Measurements from ENCODE around the gene RAB11FIP4. TPM values are rescaled to one million over a fixed set of nuclear protein-coding genes. Genes with fewer than 3 reads are reported as not detected.
A peak's percentile ranks its signal among the peaks of the same experiment; 100 is the strongest.

The RAB11FIP4 gene
- total RNA-seq, 2 experiments from 2014 or later = 16.7 to 18.7 TPM

DNA sequence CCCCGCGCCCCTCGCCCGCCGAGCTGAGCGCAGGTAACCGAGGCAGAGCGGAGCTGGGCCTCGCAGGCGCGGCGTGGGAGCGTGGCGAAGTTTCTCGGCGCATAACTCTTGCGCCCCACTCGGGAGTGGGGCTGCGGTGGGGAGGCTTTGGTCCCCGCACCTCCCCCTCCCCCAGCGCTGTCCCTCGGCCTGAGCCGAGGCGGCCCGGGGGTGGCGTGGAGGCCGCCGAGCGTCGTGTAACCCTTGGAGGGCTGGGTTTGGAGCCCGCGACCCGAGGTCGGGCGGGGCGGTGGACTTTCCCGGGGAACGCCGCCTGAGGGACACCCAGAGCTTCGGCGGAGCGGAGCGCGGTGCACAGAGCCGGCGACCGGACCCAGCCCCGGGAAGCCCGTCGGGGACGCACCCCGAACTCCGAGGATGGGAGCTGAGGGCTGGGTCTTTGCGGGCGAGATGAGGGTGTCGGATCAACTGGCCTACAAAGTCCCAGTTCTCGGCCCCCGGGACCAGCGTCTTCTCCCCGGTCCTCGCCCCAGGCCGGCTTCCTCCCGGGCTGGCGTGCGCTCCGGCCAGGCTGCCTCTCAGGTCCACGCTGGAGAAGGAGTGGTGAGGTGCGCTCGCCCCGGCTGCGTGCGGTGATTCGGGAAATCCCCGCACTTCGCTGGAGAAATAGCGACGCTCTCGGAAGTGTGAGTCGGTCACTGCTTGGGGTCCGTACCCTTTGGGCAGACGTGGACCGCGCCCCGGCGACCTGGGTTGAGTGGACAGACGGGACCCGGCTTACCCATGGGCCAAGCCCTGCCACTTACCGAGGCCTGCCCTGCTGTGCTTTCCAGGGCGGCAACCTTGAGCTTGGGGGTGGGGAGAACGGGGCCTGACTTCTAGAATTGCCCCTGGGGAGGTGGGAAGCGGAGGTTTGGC, 168.4 kb downstream of the RAB11FIP4 start:
- Mint-ChIP-seq H3K36me3 (peaks cover 5% of the 10 kb centered on the region), H3K27ac (no peak overlapping the region), H3K4me1 (peaks cover 15% of the 10 kb centered on the region), H3K27me3 (peaks cover 8% of the 10 kb centered on the region), H3K9me3 (no peaks in the 10 kb centered on the region), H3K4me3 (no peak overlapping the region)
- DNase-seq = no peak

DNA sequence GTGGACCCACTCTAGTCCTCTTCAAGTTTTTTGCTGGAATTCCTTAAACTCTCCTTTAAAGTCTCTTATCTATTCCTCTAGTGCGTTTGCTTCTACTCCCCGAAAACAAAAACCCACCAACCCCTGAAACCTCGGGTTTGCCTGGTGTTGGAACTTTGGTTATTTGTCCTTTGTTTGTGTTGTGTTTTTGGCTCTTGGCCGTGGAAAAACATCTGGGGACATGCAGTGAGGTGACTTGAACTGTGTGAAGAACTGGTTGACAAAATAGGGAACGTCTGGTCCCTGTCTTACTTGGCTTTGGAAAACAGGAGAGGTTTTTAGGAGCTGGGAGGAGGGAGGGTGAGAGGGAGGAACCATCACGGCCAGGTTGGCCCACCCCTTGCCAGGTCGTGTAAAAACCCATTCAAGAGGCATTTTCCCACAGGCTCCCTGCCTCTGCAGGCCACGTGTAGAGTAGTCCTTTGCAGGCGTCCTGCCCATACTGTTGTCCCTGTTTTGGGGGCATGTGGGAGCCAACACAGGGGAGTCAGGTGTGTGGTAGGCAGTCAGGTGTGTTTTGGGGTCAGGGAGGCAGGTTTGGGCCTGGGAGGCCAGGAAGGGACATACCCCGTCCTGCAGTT, 169.3 kb downstream of the RAB11FIP4 start:
- DNase-seq = no peak
- peaks cover 5% of the 10 kb centered on the region for H3K36me3 Mint-ChIP-seq
- H3K27ac Mint-ChIP-seq = no peak overlapping the region
- peaks cover 15% of the 10 kb centered on the region for H3K4me1 Mint-ChIP-seq
- no peaks in the 10 kb centered on the region for H3K9me3 Mint-ChIP-seq
- H3K4me3 Mint-ChIP-seq = peak overlapping the region; percentile 10
- peaks cover 8% of the 10 kb centered on the region for H3K27me3 Mint-ChIP-seq

DNA sequence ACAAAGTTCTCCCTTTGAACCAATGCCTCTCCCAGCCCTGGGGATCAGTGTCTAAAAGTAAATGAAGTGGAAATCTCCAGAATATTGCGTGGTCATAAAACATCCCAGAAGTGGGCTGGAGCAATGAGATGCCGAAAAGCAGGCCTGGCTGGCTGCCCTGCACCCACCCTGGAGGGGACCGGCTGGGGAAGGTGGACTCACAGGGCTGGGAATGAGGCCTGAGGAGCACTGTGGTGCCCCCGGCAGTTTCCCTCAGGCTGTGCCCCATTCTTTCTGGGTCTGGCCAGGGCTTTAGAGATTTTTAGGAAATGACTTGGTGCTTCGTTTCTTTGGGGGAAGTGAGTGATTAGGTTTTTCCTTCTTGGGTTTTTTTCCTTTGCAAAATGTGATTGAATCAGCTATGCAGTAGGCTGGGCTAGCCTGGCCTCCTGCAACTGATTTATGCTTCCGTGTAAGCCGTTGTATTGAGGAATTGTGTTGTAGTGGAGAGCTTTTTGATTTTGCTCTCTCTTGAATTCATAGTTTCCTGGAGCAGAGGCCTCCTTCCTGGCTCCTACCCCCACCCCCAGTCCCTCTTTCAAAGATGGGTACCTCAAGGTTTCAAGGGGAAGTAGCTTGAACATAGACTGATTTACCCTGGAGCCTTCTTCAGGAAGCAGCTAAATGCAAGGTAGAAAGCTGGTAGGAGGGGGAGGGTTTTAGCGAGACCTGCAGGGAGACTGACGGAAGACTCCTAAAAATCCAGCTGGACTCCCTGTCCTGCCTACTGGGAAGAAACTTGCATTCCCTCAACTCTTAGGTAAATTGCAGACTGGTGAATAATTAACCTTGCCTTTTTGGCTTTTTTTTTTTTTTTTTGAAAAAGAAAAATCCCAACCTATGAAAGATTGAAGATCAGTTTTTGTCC, 170.2 kb downstream of the RAB11FIP4 start:
- no peak overlapping the region for H3K27ac Mint-ChIP-seq
- no peak overlapping the region for H3K4me3 Mint-ChIP-seq
- no peaks in the 10 kb centered on the region for H3K9me3 Mint-ChIP-seq
- peaks cover 5% of the 10 kb centered on the region for H3K36me3 Mint-ChIP-seq
- H3K4me1 Mint-ChIP-seq = peaks cover 15% of the 10 kb centered on the region
- DNase-seq = no peak
- H3K27me3 Mint-ChIP-seq = peaks cover 8% of the 10 kb centered on the region

DNA sequence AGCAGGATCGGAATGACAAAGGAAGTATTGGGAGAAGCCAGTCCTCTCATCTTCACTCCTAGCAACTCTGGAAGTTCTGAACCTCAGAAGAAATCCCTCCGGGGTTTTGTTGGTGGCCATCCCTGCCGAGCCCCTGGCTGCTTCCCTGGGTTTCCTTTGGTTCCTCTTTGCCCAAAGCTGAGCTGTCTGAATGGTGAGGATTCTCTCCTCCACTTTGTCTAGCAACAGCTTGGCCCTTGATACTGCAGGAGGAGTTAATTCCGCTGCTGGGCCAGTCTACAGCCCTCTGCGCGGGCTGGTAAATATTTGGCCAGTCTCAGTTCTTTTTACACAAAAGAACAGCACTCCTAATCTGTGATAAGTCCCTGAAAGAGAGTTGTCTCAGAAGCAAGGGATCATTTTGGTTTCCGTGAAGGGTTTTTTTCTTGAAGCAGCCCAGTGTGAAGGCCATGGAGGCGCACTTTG, 170.9 kb downstream of the RAB11FIP4 start:
- Mint-ChIP-seq H3K4me1 (peaks cover 15% of the 10 kb centered on the region), H3K9me3 (no peaks in the 10 kb centered on the region), H3K36me3 (peaks cover 5% of the 10 kb centered on the region), H3K27me3 (peaks cover 8% of the 10 kb centered on the region), H3K27ac (no peak overlapping the region), H3K4me3 (no peak overlapping the region)
- no peak for DNase-seq

DNA sequence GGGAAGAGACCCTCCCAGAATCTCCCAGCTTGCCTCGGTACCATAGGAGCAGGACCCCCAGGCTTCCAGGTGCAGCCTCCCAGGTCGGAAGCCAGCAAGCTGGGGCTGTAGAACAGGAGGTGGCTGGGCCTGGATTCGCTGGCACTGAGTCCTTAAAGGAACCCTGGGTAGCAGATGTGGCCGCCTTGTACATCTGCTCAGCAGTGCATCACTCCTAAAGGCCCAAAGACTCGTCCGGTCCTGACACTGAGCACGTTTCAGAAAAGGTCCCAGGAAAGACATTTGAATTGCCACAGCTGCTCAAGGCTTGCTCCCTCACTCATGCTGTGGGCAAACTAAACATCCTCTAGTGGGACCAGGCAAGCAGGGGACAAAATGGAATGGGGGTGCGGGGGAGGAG, 172.8 kb downstream of the RAB11FIP4 start:
- Mint-ChIP-seq H3K4me3 (no peak overlapping the region), H3K4me1 (peaks cover 15% of the 10 kb centered on the region), H3K36me3 (peaks cover 5% of the 10 kb centered on the region), H3K9me3 (no peaks in the 10 kb centered on the region), H3K27me3 (peaks cover 8% of the 10 kb centered on the region), H3K27ac (no peak overlapping the region)
- DNase-seq = no peak

DNA sequence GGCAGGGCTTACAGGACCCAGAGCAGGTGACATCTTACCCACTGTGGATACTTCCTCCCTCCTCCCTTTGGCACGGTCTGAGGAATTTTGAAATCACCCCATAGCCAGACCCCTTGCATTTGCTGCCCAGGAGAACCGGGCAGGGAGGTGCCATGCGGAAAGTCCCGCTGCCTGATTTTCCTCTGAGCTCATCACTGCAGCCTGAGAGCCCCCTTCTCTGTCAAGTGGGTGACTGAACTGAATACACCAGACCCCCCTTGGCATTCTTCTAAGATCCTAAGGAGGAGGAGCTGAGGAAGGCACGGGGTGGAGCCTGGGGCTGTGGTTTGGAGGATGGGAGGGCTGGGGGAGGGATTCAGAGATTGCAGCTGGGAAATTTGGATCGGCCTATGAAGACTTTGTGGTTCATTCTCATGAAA, 173.4 kb downstream of the RAB11FIP4 start:
- Mint-ChIP-seq H3K36me3 (peaks cover 5% of the 10 kb centered on the region), H3K4me3 (no peak overlapping the region)

DNA sequence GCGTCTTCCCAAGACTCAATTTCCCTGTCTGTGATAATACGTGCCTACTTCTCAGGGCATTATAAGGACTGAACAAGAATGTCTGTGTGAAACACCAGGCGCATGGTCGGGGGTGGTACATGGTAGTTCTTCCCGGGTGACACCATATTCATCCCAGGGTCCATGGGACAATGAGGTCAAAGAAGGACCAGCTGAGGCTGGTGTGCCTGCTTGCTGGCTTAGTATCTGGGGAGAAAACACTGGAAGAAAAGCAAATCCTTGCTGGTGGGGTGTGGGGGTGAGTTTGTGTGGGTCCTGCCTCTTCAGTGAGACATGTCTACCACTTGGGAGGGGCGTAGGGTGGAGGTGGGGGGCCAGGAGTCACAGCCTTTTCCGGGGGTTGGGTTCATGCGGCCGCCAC, 174.2 kb downstream of the RAB11FIP4 start:
- Mint-ChIP-seq H3K4me3 (no peak overlapping the region), H3K27ac (no peak overlapping the region), H3K4me1 (peaks cover 13% of the 10 kb centered on the region), H3K9me3 (no peaks in the 10 kb centered on the region), H3K27me3 (peaks cover 2% of the 10 kb centered on the region), H3K36me3 (peaks cover under 1% of the 10 kb centered on the region)
- DNase-seq = no peak

More for the DNA sequence above, 173.4 kb downstream of the RAB11FIP4 start:
- H3K9me3 Mint-ChIP-seq = no peaks in the 10 kb centered on the region
- DNase-seq = no peak
- peaks cover 8% of the 10 kb centered on the region for H3K27me3 Mint-ChIP-seq
- H3K4me1 Mint-ChIP-seq = peaks cover 15% of the 10 kb centered on the region
- H3K27ac Mint-ChIP-seq = no peak overlapping the region

DNA sequence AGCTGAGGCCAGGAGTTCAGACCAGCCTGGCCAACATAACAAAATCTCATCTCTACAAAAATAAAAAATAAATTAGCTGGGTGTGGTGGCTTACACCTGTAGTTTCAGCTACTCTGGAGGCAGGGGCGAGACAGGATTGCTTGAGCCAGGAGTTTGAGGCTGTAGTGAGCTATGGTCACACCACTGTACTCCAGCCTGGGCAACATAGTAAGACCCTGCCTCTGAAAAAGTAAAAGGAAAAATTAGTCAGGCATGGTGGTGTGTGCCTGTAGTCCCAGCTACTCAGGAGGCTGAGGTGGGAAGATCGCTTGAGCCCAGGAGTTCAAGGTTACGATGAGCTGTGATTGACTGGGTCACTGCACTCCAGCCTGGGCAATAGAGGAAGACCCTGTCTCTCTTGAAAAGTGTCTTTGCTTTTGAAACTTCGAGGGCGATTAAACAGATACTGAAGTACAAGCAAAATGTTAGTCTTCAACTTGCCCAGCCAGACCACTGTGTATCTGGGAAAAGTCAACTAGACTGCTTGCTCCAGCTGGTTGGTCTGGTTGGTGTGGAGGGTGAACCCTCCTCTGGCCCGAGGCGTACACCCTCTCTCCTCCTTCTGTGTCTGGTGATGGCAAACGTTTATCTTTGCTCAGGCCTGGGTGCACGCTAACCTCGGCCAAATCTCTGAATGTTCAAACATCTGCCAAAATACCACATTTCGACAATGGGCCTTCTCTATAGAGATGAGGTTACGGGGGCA, 174.9 kb downstream of the RAB11FIP4 start:
- Mint-ChIP-seq H3K9me3 (no peaks in the 10 kb centered on the region), H3K4me1 (peaks cover 7% of the 10 kb centered on the region), H3K27me3 (no peaks in the 10 kb centered on the region), H3K36me3 (no peaks in the 10 kb centered on the region), H3K4me3 (no peak overlapping the region), H3K27ac (no peak overlapping the region)
- DNase-seq = no peak

DNA sequence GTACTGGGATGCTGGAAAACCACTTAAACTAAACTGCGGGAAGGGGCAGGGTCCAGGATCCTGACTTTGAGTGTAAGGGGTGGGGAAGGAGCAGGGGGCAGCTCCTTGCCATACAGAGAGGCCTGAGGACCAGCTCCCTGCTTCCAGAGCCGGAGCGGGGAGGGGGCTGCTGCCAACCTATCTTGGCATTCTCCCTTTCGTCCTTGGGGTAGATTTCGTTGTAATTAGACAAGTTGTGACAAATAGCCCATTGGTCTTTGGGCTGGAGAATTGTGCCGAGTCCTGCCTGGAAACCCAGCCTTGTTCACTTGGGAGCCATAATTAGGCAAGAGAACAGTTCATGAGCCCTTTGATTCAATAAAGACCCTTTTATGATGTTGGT, 175.5 kb downstream of the RAB11FIP4 start:
- H3K4me3 Mint-ChIP-seq = no peak overlapping the region
- H3K36me3 Mint-ChIP-seq = no peaks in the 10 kb centered on the region
- no peaks in the 10 kb centered on the region for H3K27me3 Mint-ChIP-seq
- no peak overlapping the region for H3K27ac Mint-ChIP-seq
- DNase-seq = no peak
- H3K9me3 Mint-ChIP-seq = no peaks in the 10 kb centered on the region
- peaks cover under 1% of the 10 kb centered on the region for H3K4me1 Mint-ChIP-seq

DNA sequence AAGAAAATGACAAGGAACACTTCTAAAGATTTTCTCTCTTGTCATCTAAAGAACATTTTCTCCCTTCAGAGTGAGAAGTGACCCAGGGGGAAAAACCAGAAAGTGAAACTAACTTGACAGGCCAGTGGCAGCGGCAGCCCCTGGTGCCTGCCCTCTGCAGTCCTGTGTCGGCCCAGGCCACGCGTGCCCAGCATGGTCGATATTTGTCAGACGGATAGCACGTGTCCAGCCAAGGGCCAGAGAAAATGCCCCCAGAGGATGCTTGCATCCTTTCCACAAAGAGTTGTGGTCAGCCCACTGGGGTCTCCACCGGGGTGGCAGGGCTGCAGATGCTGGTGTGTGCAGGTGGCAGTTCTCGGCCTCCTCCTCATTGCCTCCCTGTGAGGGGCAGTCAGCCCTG, 176.6 kb downstream of the RAB11FIP4 start:
- Mint-ChIP-seq H3K36me3 (no peaks in the 10 kb centered on the region), H3K9me3 (no peaks in the 10 kb centered on the region), H3K27me3 (no peaks in the 10 kb centered on the region), H3K4me3 (no peak overlapping the region), H3K27ac (no peak overlapping the region), H3K4me1 (no peaks in the 10 kb centered on the region)
- no peak for DNase-seq

DNA sequence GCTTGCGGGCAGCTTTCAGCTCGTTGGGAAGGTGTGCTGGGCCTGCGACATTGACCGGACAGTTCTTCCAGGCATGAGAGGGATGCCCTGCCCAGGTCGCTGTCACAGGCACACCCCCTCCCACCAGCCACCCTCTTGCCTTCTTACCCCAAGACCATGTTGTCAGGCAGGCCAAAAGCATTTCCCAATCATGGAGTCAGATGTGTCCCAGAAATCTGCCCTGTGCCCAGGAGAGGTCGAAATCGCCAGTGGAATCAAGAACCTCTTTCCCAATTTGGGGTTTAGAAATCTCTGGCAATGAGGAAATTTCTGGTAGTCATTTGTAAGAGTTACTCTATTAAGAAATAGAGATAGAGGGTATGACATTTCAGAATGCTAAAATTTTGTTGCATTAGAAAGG, 177.1 kb downstream of the RAB11FIP4 start:
- H3K36me3 Mint-ChIP-seq = no peaks in the 10 kb centered on the region
- no peaks in the 10 kb centered on the region for H3K27me3 Mint-ChIP-seq
- DNase-seq = no peak
- H3K9me3 Mint-ChIP-seq = no peaks in the 10 kb centered on the region
- no peak overlapping the region for H3K4me3 Mint-ChIP-seq
- no peaks in the 10 kb centered on the region for H3K4me1 Mint-ChIP-seq
- H3K27ac Mint-ChIP-seq = no peak overlapping the region

DNA sequence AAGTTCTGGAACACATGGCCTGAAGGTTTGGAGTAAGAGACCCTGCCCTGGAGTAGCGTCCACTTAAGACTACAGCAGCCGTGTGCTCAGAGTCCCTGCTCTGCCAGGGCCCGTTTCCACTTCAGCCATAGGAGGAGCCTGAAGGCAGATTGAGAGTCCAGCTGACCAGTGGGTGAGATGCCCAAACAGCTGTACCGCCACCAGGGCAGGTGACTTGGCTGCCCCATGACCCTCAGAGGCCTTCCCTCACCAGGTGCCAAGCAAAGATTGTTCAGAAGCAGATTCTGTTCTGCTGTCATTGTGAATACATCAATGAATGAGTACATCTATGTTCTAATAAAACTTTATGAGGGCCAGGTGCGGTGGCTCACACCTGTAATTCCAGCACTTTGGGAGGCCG, 178.8 kb downstream of the RAB11FIP4 start:
- H3K4me3 Mint-ChIP-seq = no peak overlapping the region
- no peaks in the 10 kb centered on the region for H3K27me3 Mint-ChIP-seq

DNA sequence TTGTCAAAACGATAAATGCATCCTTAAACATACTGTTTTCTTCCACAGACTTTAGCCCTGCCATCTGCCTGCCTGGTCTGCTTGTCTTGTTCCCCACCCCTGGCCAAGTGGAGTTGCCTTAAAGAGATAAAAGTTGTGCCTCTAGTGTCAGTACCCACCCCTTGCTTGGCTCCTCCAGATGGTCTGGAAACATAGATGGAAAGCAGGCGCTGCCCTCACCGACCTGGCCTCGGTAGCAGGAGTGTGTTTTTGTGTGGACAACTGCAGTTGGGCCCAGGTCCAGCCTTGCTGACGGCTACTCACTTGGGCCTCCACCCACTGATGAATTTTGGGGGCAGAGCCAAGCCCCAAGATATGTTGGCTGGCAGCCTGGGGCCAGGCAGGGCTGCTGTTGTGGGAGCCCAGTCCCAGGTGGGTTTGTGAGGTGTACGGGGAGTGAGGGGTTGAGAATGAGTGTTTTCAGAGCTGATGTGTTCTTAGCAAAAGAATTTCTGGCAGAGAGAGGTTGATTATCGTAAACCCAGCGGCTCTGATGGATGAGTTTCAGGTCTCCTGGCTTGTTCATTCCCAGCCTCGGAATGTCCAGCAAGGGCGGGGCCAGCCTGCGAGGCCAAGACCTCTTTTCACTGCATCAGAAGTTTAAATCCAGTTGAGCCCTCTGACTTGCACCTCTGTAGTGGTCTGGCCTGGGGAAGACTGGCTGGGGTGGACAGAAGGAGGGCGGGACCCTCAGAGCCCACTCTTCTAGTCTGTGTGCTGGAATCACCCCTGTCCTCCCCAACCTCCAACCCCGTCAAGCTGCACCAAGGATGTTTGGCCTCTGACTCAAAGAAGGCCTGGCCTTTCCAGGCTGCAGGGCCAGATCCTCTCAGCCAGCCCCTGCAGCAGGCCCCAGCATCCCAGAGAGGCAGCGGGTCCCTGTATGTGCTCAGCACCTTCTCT, 179.7 kb downstream of the RAB11FIP4 start:
- no peak overlapping the region for H3K27ac Mint-ChIP-seq
- H3K4me1 Mint-ChIP-seq = no peaks in the 10 kb centered on the region

More for the DNA sequence above, 178.8 kb downstream of the RAB11FIP4 start:
- DNase-seq = no peak
- H3K36me3 Mint-ChIP-seq = no peaks in the 10 kb centered on the region
- H3K4me1 Mint-ChIP-seq = no peaks in the 10 kb centered on the region
- no peaks in the 10 kb centered on the region for H3K9me3 Mint-ChIP-seq
- H3K27ac Mint-ChIP-seq = no peak overlapping the region

More for the DNA sequence above, 179.7 kb downstream of the RAB11FIP4 start:
- Mint-ChIP-seq H3K4me3 (no peak overlapping the region), H3K27me3 (no peaks in the 10 kb centered on the region), H3K9me3 (no peaks in the 10 kb centered on the region), H3K36me3 (no peaks in the 10 kb centered on the region)
- DNase-seq = no peak

All from activated naive CD8-positive, alpha-beta T cell treated with anti-CD3 and anti-CD28 coated beads for 36 hours (primary cell).